DND-41 (cell line): ENCODE results near the gene RAD51B.

Source experiments
- CTCF ChIP-seq: IDR thresholded peaks from 2 replicates; pipeline ENCODE4 v1.5.1; 2012; ENCODE audit warnings: borderline replicate concordance, low read length, moderate library complexity, mild to moderate bottlenecking; ENCODE audit not compliant: poor library complexity, severe bottlenecking; ENCODE audit errors: extremely low read depth
- EZH2 ChIP-seq: IDR thresholded peaks from 3 replicates; pipeline ENCODE4 v1.6.1; 2012; ENCODE audit warnings: borderline replicate concordance, low read depth, mild to moderate bottlenecking, moderate library complexity, low read length, inconsistent platforms; ENCODE audit not compliant: severe bottlenecking

GRCh38 chr14:68541178-68541896 lies 721.8 kb downstream of the RAD51B start:
- TF ChIP-seq EZH2 (no peak), CTCF (no peak)
